Measurements from ENCODE around the gene DLG2. TPM values are rescaled to one million over a fixed set of nuclear protein-coding genes. Genes with fewer than 3 reads are reported as not detected.

Gene DLG2
- total and polyA plus RNA-seq, 2 of the 8 experiments (the other 6 are each of a cell fraction or from before 2014, with no cell fraction given): 1.7 to 14.3 TPM

GRCh38 chr11:85483861-85484260 is 143.3 kb downstream of the DLG2 start (continued):
- TF ChIP-seq CHD7 (IDR thresholded peaks at IDR 0.05; ENCODE audit: insufficient replicate concordance, low read length): no peak
- TF ChIP-seq USF2 (IDR thresholded peaks at IDR 0.05; ENCODE audit: low read length): no peak
- no peak for TF ChIP-seq SAP30 (IDR thresholded peaks at IDR 0.05; ENCODE audit: insufficient read depth, insufficient replicate concordance, low read length)
- TF ChIP-seq POLR2AphosphoS5 (IDR thresholded peaks at IDR 0.05; ENCODE audit: low read depth, low read length): no peak
- TF ChIP-seq MAX (IDR thresholded peaks at IDR 0.05): no peak
